SK-N-SH (cell line): ENCODE results near the gene JOSD2. TPM values are rescaled to one million over a fixed set of nuclear protein-coding genes. Genes with fewer than 3 reads are reported as not detected.

Experiments
- CTCF ChIA-PET: fragments of 300-600, 350-600 bp; formaldehyde crosslinking; extraction: SDS; loops from one replicate; lab custom pipeline; 2021; lab: Yijun Ruan, JAX
- POLR2A ChIA-PET: fragments of 350-600 bp; sonication (Branson Sonifier 250); formaldehyde crosslinking; extraction: SDS; loops from one replicate; lab custom pipeline; 2020; ENCODE audit warnings: antibody characterized with exemption, inconsistent platforms; lab: Yijun Ruan, JAX
- DNase-seq: peaks from one replicate; pipeline ENCODE4 v3.0.0; 2012
- H2AFZ ChIP-seq: fragments of 200-600 bp; sonication (generic); 2 replicates; pipeline ENCODE4 v1.8.1; 2016; ENCODE audit warnings: antibody characterized with exemption, mild to moderate bottlenecking, low read depth
- H3F3A ChIP-seq: fragments of 200-600 bp; sonication (generic); replicated peaks from 2 replicates; pipeline ENCODE3; 2016; ENCODE audit warnings: antibody characterized with exemption, mild to moderate bottlenecking; ENCODE audit not compliant: insufficient read depth
- H3K27ac ChIP-seq, 2 experiments: fragments of 200-500 bp in 1 of 2; fragments of 200-600 bp in 1 of 2; sonication (Bioruptor generic) in 1 of 2; sonication (generic), shearing (Covaris generic) in 1 of 2; 2 replicates each; pipeline versions ENCODE4 v1.5.1 to v1.6.1; 2014 to 2016; ENCODE audit warnings: low read depth in 2 of 2, inconsistent platforms in 1 of 2, low read length in 1 of 2, mild to moderate bottlenecking in 1 of 2, mixed read lengths in 1 of 2
- H3K27me3 ChIP-seq: fragments of 200-600 bp; sonication (generic), shearing (Covaris generic); 2 replicates; pipeline ENCODE4 v1.6.1; 2016; ENCODE audit warnings: mixed run types; ENCODE audit not compliant: insufficient read depth
- H3K36me3 ChIP-seq, 2 experiments: fragments of 200-500 bp in 1 of 2; fragments of 200-600 bp in 1 of 2; sonication (Bioruptor generic) in 1 of 2; sonication (generic) in 1 of 2; replicated peaks in 1 of 2; 2 replicates each; pipeline versions ENCODE3 to v1.5.1; 2014 to 2016; ENCODE audit warnings: low read length in 1 of 2, mild to moderate bottlenecking in 1 of 2; ENCODE audit not compliant: insufficient read depth in 2 of 2, control insufficient read depth in 1 of 2
- H3K4me1 ChIP-seq, 2 experiments: fragments of 200-500 bp in 1 of 2; fragments of 200-600 bp in 1 of 2; sonication (Bioruptor generic) in 1 of 2; sonication (generic), shearing (Covaris generic) in 1 of 2; 2 replicates each; pipeline versions ENCODE4 v1.5.1 to v1.6.1; 2014 to 2016; ENCODE audit warnings: low read depth in 1 of 2, low read length in 1 of 2, mixed run types in 1 of 2; ENCODE audit not compliant: insufficient read depth in 2 of 2, control insufficient read depth in 1 of 2
- H3K4me2 ChIP-seq: fragments of 200-600 bp; sonication (generic), shearing (Covaris generic); 2 replicates; pipeline ENCODE4 v1.6.1; 2017; ENCODE audit warnings: mixed run types
- H3K4me3 ChIP-seq, 2 experiments: fragments of 200-500 bp in 1 of 2; fragments of 200-600 bp in 1 of 2; sonication (Bioruptor generic) in 1 of 2; sonication (generic), shearing (Covaris generic) in 1 of 2; 2 replicates each; pipeline versions ENCODE4 v1.5.1 to v1.8.1; 2014 to 2016; ENCODE audit warnings: low read depth in 2 of 2, inconsistent platforms in 1 of 2, low read length in 1 of 2, mild to moderate bottlenecking in 1 of 2, mixed read lengths in 1 of 2, moderate library complexity in 1 of 2
- H3K79me2 ChIP-seq: fragments of 200-600 bp; sonication (generic); 2 replicates; pipeline ENCODE4 v1.8.1; 2017; ENCODE audit warnings: mild to moderate bottlenecking; ENCODE audit not compliant: insufficient read depth
- H3K9ac ChIP-seq: fragments of 200-600 bp; sonication (generic); 2 replicates; pipeline ENCODE4 v1.6.1; 2017; ENCODE audit warnings: mixed run types
- H3K9me2 ChIP-seq: fragments of 200-600 bp; sonication (generic); 2 replicates; pipeline ENCODE4 v1.6.1; 2017; ENCODE audit warnings: mixed run types
- H3K9me3 ChIP-seq: fragments of 200-600 bp; sonication (generic); 2 replicates; pipeline ENCODE4 v1.6.1; 2017; ENCODE audit warnings: mixed run types, mild to moderate bottlenecking, moderate library complexity
- H4K20me1 ChIP-seq: fragments of 200-600 bp; sonication (generic); 2 replicates; pipeline ENCODE4 v1.6.1; 2017; ENCODE audit warnings: mild to moderate bottlenecking, mixed run types; ENCODE audit not compliant: insufficient read depth
- CHD2 ChIP-seq: fragments of 150-350 bp; IDR thresholded peaks from 2 replicates; pipeline ENCODE4 v1.6.1; 2018; ENCODE audit warnings: low read length; ENCODE audit not compliant: partially characterized antibody
- CTCF ChIP-seq: fragments of 200-600 bp; sonication (generic); IDR thresholded peaks from 2 replicates; pipeline ENCODE4 v1.6.1; 2017; ENCODE audit warnings: antibody characterized with exemption, mild to moderate bottlenecking, moderate library complexity
- EP300 ChIP-seq, 2 experiments: IDR thresholded peaks; 2 replicates each; pipeline versions ENCODE4 v1.4.0 to v1.6.1; 2012; ENCODE audit warnings: borderline replicate concordance in 1 of 2, low read depth in 1 of 2, low read length in 1 of 2
- FOXM1 ChIP-seq: IDR thresholded peaks from 2 replicates; pipeline ENCODE4 v1.4.0; 2012; ENCODE audit warnings: low read depth, mild to moderate bottlenecking
- PBX3 ChIP-seq: IDR thresholded peaks from 2 replicates; pipeline ENCODE4; 2012
- RAD21 ChIP-seq: IDR thresholded peaks from 2 replicates; pipeline ENCODE4 v1.6.1; 2012; ENCODE audit warnings: mild to moderate bottlenecking, low read length
- RCOR1 ChIP-seq: fragments of 150-350 bp; IDR thresholded peaks from 2 replicates; pipeline ENCODE4 v1.6.1; 2017; ENCODE audit warnings: antibody characterized with exemption, low read length
- RFX5 ChIP-seq: IDR thresholded peaks from 2 replicates; pipeline ENCODE4 v1.6.1; 2012; ENCODE audit warnings: mild to moderate bottlenecking, improper control_type of control experiment, low read length
- SMC3 ChIP-seq: IDR thresholded peaks from 2 replicates; pipeline ENCODE4 v1.6.1; 2012; ENCODE audit warnings: low read depth, low read length, improper control_type of control experiment
- ZBTB33 ChIP-seq: IDR thresholded peaks from 2 replicates; pipeline ENCODE4 v1.4.0; 2012; ENCODE audit warnings: low read depth, borderline replicate concordance
- WGBS: methylation state at CpG from one replicate; pipeline ENCODE4 v1.1.6; 2017; ENCODE audit warnings: low lambda C conversion rate; 5-methylcytosine and 5-hydroxymethylcytosine counted together
- polyA plus RNA-seq, 3 experiments: library from polyadenylated mRNA; depleted of rRNA; stranded (reverse); fragments of >200 nt; gene quantifications; 2 replicates each; pipeline ENCODE4 v1.2.3, GENCODE V29; 2012

The JOSD2 gene
- polyA plus RNA-seq, 1 of the 3 experiments (the other 2 are of a cell fraction): 81.2 TPM

- Histone ChIP-seq H3K27ac (no peak overlapping the region), H3K79me2 (no peaks in the 10 kb centered on the region), H3K9me2 (no peaks in the 10 kb centered on the region), H3K36me3 (no peaks in the 10 kb centered on the region), H3K4me3 (peak overlapping the region in 1 of 2 experiments; percentile 22; a peak in 1 of 4 replicates), H2AFZ (peak overlapping the region; percentile 48), H3K4me1 (peaks cover 0 to 4% of the 10 kb centered on the region in 2 experiments; a peak in 1 of 4 replicates), H3K27me3 (peaks cover 5% of the 10 kb centered on the region; the same call in 1 of the 2 replicates), H3K4me2 (no peak overlapping the region), H3K9ac (no peak overlapping the region), H3K9me3 (no peaks in the 10 kb centered on the region), H4K20me1 (no peaks in the 10 kb centered on the region), H3F3A (no peaks in the 10 kb centered on the region)
- ChIA-PET CTCF (interaction anchor here (0.6 to 8.3 kb wide), 30 partner anchors 8 to 209 kb away, joined by 3 to 80 read pairs (median 4); partner anchors contain the start of genes MYBPC2 and POLD1), POLR2A (interaction anchor here (0.7 to 1.1 kb wide), 3 partner anchors 18 to 93 kb away, joined by 3 read pairs; partner anchors contain the start of gene POLD1)
- TF ChIP-seq PBX3 (no peak), EP300 (IDR thresholded peaks at IDR 0.05; ENCODE audit: borderline replicate concordance in 1 of 2, low read depth in 1 of 2, low read length in 1 of 2) (no peak), RCOR1 (no peak), RFX5 (peak; percentile 44; the same call in 1 of the 2 replicates), CTCF (peak; percentile 81), RAD21 (peak; percentile 91), ZBTB33 (no peak), SMC3 (peak; percentile 93), FOXM1 (no peak), CHD2 (no peak)
- peak; percentile 93 for DNase-seq
- 18% methylated on average over 28 of the region's 28 CpGs for WGBS
Observed at GRCh38 chr19:50461066-50461875, 49.7 kb downstream of the JOSD2 start.
